Naive thymus-derived CD8-positive, alpha-beta T cell (primary cell): Measurements from ENCODE around the gene TBX18. TPM values are rescaled to one million over a fixed set of nuclear protein-coding genes. Genes with fewer than 3 reads are reported as not detected.

Experiments used
- ATAC-seq, 2 donors: fragments of 150-1000 bp; cut with Tn5 transposase in 1 of 2; sonication (Bioruptor Pico), chemical (Tn5 transposase) in 1 of 2; 1 replicate in 1 of 2; 2 replicates in 1 of 2; pipeline ENCODE4 v1.10.0; 2021; ENCODE audit warnings: mild to moderate bottlenecking in 2 of 2, moderate library complexity in 2 of 2
- POLR2A ChIA-PET: fragments of 350-600 bp; sonication (Branson Sonifier 250); formaldehyde crosslinking; loops from one replicate; lab custom pipeline; 2021; ENCODE audit warnings: antibody characterized with exemption; lab: Charles Lee
- DNase-seq, 10 donors: peaks; one replicate each; pipeline versions ENCODE4 v3.0.0 to v3.0.0-alpha.2; 2020 to 2022
- H3K27ac Mint-ChIP-seq, 10 donors: one replicate each; pipeline ENCODE4 v1.8.0; 2020 to 2022; ENCODE audit warnings: mild to moderate bottlenecking in 10 of 10, mixed read lengths in 10 of 10, moderate library complexity in 4 of 10, inconsistent platforms in 1 of 10
- H3K27me3 Mint-ChIP-seq, 5 donors: one replicate each; pipeline ENCODE4 v1.8.0; 2021 to 2022; ENCODE audit warnings: mixed read lengths in 5 of 5
- H3K36me3 Mint-ChIP-seq, 3 donors: one replicate each; pipeline ENCODE4 v1.8.0; 2020 to 2022; ENCODE audit warnings: mixed read lengths in 3 of 3, mild to moderate bottlenecking in 2 of 3, inconsistent platforms in 1 of 3
- H3K4me1 Mint-ChIP-seq, 4 donors: one replicate each; pipeline ENCODE4 v1.8.0; 2021 to 2022; ENCODE audit warnings: mixed read lengths in 4 of 4
- H3K4me3 Mint-ChIP-seq, 10 donors: one replicate each; pipeline ENCODE4 v1.8.0; 2020 to 2022; ENCODE audit warnings: mild to moderate bottlenecking in 10 of 10, mixed read lengths in 10 of 10, moderate library complexity in 6 of 10, inconsistent platforms in 1 of 10
- H3K9me3 Mint-ChIP-seq, 9 donors: one replicate each; pipeline ENCODE4 v1.8.0; 2020 to 2022; ENCODE audit warnings: mixed read lengths in 9 of 9, mild to moderate bottlenecking in 3 of 9, inconsistent platforms in 1 of 9, moderate library complexity in 1 of 9
- polyA plus RNA-seq, 3 donors: library from polyadenylated mRNA; unstranded; fragments of 300-500 nt; fragmentation: Illumina TruSeq; gene quantifications; one replicate each; pipeline ENCODE4 v1.2.3, GENCODE V29; 2021
- total RNA-seq, 8 experiments: library from RNA in 2 of 8; stranded (reverse) in 2 of 8; gene quantifications; one replicate each; pipeline ENCODE4 v1.2.3 and lab custom pipeline; 2021 to 2026

TBX18 gene
- total and polyA plus RNA-seq, 5 experiments from 2014 or later, result not detected

DNA sequence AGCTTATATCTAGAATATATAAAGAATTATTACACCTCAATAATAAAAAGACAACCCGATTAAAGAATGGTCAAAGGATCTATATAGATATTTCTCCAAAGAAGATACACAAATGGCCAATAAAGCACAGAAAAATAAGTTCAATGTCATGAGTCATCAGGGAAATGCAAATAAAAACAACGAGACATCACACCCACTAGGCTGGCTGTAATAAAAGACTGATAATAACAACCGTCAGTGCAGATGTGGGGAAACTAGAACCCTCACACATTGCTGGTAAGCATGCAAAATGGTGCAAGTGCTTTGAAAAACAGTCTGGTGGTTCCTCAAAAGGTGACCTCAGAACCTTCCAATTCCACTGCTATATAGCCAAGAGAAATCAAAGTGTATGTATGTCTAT, 33.0 kb downstream of the TBX18 start:
- no peak overlapping the region for H3K4me3 Mint-ChIP-seq
- H3K27ac Mint-ChIP-seq, result no peak overlapping the region
- H3K27me3 Mint-ChIP-seq, result peaks cover 0 to 9% (median 0%) of the 10 kb centered on the region in 5 donors
- POLR2A ChIA-PET, result no interaction called here
- no peak for ATAC-seq
- no peaks in the 10 kb centered on the region for H3K36me3 Mint-ChIP-seq
- DNase-seq, result no peak
- no peaks in the 10 kb centered on the region for H3K4me1 Mint-ChIP-seq
- no peaks in the 10 kb centered on the region for H3K9me3 Mint-ChIP-seq

DNA sequence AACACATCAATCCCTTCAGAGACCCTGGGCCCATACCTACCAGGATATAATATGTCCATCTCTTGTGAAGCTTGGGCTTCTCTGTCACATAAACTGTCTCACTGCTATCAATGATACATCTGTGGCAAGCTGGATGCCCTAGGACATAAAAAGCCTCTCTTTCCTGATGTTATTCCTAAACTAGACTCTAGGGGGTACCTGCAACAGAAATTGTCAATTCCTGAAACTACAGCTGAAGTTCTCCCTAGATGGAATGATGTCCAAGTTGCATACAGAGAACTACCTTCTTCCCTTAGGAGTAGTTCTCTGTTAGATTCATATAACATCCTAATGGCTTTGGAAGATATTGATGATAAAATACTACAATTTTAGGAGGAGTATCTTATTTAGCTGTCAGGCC, 35.8 kb downstream of the TBX18 start:
- H3K27ac Mint-ChIP-seq, result no peak overlapping the region
- ATAC-seq (no peak), DNase-seq (no peak)
- H3K4me1 Mint-ChIP-seq, result no peaks in the 10 kb centered on the region
- H3K9me3 Mint-ChIP-seq, result no peaks in the 10 kb centered on the region
- POLR2A ChIA-PET, result no interaction called here
- no peaks in the 10 kb centered on the region for H3K36me3 Mint-ChIP-seq
- no peak overlapping the region for H3K4me3 Mint-ChIP-seq
- H3K27me3 Mint-ChIP-seq, result peaks cover 0 to 9% (median 0%) of the 10 kb centered on the region in 5 donors

DNA sequence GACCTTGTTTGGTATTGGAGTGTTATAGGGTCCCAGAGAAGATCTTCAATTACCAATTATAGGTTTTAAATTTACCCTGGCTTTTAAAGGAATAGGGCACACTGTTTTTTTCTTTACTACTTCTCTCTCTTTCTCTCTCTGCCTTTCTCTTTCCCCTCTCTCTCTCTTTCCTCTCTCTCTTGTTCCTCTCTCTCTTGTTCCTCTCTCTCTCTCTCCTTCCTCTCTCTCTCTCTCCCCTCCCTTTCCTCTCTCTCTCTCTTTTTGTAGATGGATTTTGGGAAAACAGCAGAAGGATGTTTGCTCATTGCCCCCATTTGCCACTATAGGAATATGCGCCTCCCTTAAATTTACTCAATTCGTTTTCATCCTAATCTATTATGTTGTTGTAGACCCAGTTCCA, 45.2 kb downstream of the TBX18 start:
- Mint-ChIP-seq H3K4me3 (no peak overlapping the region), H3K27me3 (peaks cover 0 to 11% (median 0%) of the 10 kb centered on the region in 5 donors), H3K4me1 (no peaks in the 10 kb centered on the region), H3K27ac (no peak overlapping the region), H3K36me3 (no peaks in the 10 kb centered on the region), H3K9me3 (peaks cover 0 to 13% (median 1%) of the 10 kb centered on the region in 9 donors)
- ATAC-seq, result no peak
- POLR2A ChIA-PET, result no interaction called here
- no peak for DNase-seq

DNA sequence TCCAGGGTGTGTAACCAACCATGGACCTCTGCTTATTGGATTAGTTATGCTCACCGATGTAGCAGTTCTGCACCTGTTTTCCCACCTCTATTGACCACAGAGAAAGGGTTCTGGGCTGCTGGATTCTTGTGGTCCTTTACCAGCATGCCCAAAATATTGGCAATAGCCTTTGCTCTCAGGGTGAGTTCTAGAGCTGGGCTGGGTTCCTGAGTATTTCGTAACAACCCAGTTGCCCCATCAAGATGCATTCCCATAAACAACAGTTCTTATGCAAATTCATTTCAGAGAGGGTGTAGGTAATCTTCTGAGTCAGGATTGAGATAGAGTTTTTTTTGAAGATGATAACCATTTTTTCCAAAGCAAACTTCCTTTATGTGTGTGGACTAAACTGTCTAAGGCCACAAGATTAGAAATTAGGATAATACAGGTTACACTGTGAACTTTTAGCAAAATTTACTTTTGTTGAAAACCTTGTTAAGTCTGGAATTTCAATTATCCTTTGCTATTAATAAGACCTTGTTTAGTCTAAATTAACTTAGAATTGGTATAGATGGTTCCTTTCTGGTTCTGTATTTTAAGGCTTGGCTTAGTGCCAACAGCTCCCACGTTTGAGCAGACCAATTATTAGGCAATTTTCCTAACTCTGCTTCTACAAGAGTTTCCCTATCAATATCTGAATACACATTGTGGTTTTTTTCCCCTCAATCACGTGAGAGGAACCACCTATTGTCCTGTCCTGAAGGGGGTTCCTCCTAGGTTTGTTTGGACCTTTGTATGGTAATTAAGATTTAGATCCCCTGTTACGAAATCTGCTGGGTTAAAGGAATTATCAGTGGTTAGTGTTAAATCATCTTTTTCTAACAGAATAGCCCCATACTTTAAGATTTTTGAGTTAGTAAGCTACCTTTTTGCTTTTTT, 46.1 kb downstream of the TBX18 start:
- Mint-ChIP-seq H3K4me3 (no peak overlapping the region), H3K36me3 (no peaks in the 10 kb centered on the region)

DNA sequence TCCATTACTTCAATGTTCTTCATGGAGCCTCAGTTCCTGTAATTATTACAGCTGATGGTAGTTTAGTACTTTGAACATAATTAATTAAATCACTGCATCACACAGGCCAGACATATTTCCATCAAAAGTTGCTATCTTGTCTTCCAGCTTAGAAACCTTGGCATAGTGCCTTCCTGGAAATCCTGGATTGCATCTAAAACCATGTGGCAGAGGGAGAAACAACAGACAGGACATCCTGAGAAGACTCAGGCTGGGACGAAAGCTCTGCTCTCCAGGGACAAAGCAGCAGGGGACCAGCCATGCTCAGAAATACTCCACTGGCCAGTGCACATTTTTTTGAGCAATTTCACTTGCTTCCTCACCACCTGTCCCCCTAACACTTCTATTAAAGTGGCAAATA, 55.3 kb downstream of the TBX18 start:
- Mint-ChIP-seq H3K4me1 (no peaks in the 10 kb centered on the region), H3K36me3 (no peaks in the 10 kb centered on the region), H3K27me3 (peaks cover 0 to 10% (median 0%) of the 10 kb centered on the region in 5 donors), H3K9me3 (peaks cover 0 to 13% (median 2%) of the 10 kb centered on the region in 9 donors), H3K4me3 (no peak overlapping the region), H3K27ac (no peak overlapping the region)
- no peak for DNase-seq
- ATAC-seq, result no peak
- POLR2A ChIA-PET, result no interaction called here

More for the DNA sequence above, 46.1 kb downstream of the TBX18 start:
- Mint-ChIP-seq H3K27me3 (peaks cover 0 to 11% (median 0%) of the 10 kb centered on the region in 5 donors), H3K27ac (no peak overlapping the region), H3K4me1 (no peaks in the 10 kb centered on the region), H3K9me3 (peaks cover 0 to 13% (median 1%) of the 10 kb centered on the region in 9 donors)
- no peak for DNase-seq
- ATAC-seq, result no peak
- POLR2A ChIA-PET, result no interaction called here

DNA sequence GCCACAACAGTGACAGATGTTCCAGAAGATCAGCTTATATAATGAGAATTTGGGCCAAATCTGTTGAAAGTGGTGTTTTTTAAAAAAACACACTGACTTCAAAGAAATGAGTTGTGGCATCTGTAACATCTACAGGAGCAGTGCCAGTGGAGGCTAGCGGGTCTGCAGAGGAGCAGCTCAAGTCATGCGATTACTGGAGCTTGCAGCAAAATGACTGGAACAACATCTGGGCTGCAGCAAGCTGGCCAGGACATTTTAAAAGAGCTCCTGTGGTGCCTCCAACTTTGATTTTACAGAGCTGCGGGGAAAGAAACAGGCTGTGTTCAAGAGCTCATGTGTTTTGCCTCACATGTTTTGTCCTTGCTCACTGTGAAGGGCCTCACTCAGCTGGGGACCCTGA, 57.2 kb downstream of the TBX18 start:
- peaks cover 0 to 17% (median 5%) of the 10 kb centered on the region in 9 donors for H3K9me3 Mint-ChIP-seq
- POLR2A ChIA-PET, result no interaction called here
- no peak overlapping the region for H3K27ac Mint-ChIP-seq
- ATAC-seq (no peak), DNase-seq (no peak)
- H3K27me3 Mint-ChIP-seq, result peaks cover 0 to 3% (median 0%) of the 10 kb centered on the region in 5 donors
- no peak overlapping the region for H3K4me3 Mint-ChIP-seq
- H3K36me3 Mint-ChIP-seq, result no peaks in the 10 kb centered on the region
- no peaks in the 10 kb centered on the region for H3K4me1 Mint-ChIP-seq

DNA sequence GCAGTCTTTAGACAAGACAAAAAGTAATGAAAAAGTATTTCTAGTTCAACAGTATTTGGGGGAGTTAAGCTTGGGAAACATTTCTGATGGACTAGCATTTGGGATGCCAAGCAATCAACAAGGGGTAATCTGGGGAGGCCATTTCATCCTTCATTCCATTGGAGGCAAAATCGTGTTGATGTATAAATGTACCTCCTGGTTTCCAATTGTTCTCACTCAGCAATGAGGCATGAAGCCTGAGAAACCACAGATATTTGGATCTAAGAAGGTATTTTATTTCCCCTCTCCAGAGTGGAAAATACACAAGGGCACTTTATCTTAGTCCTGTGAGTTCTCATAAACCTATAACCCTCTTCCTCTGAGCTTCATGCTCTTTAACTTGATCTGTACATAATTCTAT, 68.2 kb downstream of the TBX18 start:
- peaks cover 0 to 4% (median 0%) of the 10 kb centered on the region in 3 donors for H3K36me3 Mint-ChIP-seq
- ATAC-seq (no peak), DNase-seq (no peak)

DNA sequence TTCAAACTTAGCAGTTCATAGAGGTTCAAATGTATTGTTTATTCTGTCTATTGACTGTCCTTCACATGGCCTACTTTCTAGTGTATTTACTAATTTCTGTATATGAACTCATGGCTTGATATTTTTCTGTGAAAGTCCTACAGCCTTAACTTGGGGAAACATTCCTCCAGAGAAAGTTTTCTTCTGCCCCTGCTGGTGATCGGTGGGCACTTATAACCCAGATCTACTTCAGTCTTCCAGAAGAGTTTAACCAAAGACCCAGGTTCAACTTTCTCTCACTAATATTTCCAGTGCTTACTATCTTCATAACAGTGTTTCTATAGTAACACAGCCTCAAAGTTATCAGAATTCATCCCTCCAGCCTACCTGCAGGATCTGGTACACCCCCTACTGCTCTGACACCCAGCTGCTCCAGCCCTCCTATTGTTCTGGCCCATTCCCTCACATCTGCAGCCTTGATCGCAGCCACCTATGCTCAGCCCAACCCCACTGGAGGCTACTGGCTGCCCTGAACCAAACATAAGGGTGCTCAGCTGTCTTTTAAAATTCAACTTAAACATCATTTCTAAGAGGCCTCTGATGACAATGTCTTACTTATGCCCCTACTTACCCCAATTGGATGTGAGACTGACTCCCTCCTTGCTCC, 72.3 kb downstream of the TBX18 start:
- H3K27me3 Mint-ChIP-seq, result peaks cover 0 to 7% (median 2%) of the 10 kb centered on the region in 5 donors
- ATAC-seq (no peak), DNase-seq (no peak)
- no peak overlapping the region for H3K27ac Mint-ChIP-seq
- H3K9me3 Mint-ChIP-seq, result peaks cover 0 to 22% (median 3%) of the 10 kb centered on the region in 9 donors
- POLR2A ChIA-PET, result no interaction called here
- no peak overlapping the region for H3K4me3 Mint-ChIP-seq
- no peaks in the 10 kb centered on the region for H3K36me3 Mint-ChIP-seq
- H3K4me1 Mint-ChIP-seq, result no peaks in the 10 kb centered on the region

More for the DNA sequence above, 68.2 kb downstream of the TBX18 start:
- Mint-ChIP-seq H3K9me3 (peaks cover 2 to 30% (median 7%) of the 10 kb centered on the region in 9 donors), H3K4me1 (no peaks in the 10 kb centered on the region), H3K27me3 (peaks cover 0 to 11% (median 4%) of the 10 kb centered on the region in 5 donors), H3K4me3 (no peak overlapping the region), H3K27ac (no peak overlapping the region)
- POLR2A ChIA-PET, result no interaction called here

DNA sequence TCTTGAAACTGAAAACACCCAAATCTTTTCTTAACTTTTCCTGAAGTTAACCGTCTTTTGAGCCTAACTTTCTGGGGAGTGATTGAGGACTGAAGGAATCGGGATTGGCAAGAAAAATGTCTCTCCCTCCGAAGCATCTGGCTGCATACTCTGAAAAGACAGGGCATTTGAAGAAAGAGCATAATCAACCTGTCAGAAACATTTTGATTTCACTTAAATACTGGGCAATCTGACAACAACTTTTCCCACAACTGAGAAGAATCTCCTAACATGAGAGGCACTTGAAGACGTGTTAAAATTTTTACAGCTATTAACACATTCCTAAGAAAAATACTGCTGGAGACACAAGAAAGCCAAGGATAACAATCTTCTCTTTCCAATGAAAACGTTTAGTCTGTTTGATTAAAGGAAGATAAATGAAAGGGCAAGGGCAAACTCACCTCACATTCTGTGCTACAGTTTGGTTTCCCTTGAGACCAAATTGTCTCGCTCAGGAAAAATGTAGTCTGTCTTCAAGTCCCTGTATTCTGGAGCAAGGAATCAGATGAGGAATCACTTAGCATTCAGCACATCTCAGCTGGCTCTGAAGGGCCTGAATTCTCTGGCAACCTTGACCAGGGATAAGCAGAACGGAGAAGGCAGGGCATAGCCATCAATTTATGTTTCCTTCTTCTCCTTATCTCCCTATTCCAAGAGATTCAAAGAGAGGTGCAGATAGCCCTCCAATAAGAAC, 76.1 kb downstream of the TBX18 start:
- H3K27ac Mint-ChIP-seq, result no peak overlapping the region
- no peaks in the 10 kb centered on the region for H3K27me3 Mint-ChIP-seq
- no peaks in the 10 kb centered on the region for H3K4me1 Mint-ChIP-seq
- peaks cover 0 to 22% (median 0%) of the 10 kb centered on the region in 9 donors for H3K9me3 Mint-ChIP-seq
- DNase-seq (no peak), ATAC-seq (no peak)
- H3K36me3 Mint-ChIP-seq, result no peaks in the 10 kb centered on the region
- POLR2A ChIA-PET, result no interaction called here
- no peak overlapping the region for H3K4me3 Mint-ChIP-seq

DNA sequence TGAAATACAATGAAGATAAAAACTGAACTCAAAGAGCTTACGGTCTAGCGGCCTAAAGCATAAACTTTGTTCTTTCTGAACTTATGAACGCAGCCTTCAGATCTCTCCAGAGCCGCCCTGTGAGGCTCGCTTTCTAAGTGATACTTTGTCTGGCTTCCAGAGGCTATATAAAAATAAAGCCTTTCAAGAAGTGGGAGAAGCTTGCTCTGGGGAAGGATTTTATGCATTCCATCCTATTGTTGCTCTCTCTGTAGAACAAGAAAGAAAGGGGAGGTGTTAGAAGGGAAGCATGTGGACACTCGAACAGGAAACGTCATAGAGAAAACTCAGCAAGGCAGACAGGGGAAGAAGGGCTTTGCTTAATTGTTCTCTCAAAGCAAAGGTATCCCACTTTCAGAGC, 77.0 kb downstream of the TBX18 start:
- H3K36me3 Mint-ChIP-seq, result no peaks in the 10 kb centered on the region
- no peaks in the 10 kb centered on the region for H3K4me1 Mint-ChIP-seq
- DNase-seq (no peak), ATAC-seq (no peak)
- peaks cover 0 to 13% (median 0%) of the 10 kb centered on the region in 9 donors for H3K9me3 Mint-ChIP-seq
- POLR2A ChIA-PET, result no interaction called here
- H3K27me3 Mint-ChIP-seq, result no peaks in the 10 kb centered on the region
- no peak overlapping the region for H3K27ac Mint-ChIP-seq
- no peak overlapping the region for H3K4me3 Mint-ChIP-seq

DNA sequence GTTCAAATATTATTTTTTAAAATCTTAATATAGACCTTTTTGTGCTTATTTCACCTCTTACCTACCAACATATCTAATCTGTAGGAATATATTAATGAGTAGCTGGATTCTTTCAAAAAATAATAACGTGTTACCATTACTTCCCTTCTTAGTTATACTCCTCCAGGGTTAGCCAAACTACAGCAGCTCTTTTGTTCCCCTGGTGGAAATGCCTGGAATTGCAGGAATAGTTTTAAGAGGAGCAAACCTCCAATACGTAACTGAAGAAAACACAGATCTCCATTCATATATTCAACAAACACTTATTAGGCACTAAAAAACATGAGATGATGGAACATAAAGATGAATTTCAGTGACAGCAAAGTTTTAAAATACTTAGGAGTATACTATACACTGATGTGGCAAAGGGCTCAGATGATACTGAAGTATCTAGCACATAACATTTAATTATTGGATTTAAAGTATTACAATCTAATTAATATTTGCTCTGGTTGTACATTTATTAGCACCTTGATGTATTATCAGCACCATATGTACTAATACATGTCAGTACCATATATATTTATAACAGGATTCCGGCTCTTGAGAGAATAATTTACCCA, 78.3 kb downstream of the TBX18 start:
- Mint-ChIP-seq H3K36me3 (no peaks in the 10 kb centered on the region), H3K27me3 (no peaks in the 10 kb centered on the region), H3K4me3 (no peak overlapping the region), H3K9me3 (peaks cover 0 to 2% (median 0%) of the 10 kb centered on the region in 9 donors), H3K27ac (no peak overlapping the region), H3K4me1 (no peaks in the 10 kb centered on the region)
- ATAC-seq (no peak), DNase-seq (no peak)
- POLR2A ChIA-PET, result no interaction called here

DNA sequence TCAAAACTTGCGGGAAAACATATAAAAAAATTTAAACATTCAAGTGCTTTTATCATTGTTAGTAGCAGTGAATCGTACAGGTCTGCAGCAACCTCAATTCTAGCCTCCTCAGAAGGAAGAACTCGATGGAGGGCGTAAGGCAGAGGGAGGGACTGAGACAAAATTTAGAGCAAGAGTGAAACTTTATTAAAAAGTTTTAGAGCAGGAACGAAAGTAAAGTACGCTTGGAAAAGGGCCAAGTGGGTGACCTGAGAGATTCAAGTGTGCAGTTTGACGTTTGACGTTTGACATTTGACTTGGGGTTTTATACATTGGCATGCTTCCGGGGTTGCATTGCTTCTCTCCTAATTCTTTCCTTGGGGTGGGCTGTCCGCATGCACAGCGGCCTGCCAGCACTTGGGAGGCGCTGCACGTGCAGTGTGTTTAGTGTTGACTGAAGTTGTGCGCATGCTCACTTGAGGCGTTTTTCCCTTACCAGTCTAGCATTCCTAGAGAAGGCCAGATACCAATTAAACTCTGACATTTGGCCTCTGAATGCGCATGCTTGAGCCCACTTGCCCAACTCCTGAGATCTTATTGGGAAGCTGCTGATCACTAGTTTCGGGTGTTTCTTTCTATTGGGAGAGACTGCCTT, 82.6 kb downstream of the TBX18 start:
- Mint-ChIP-seq H3K27me3 (no peaks in the 10 kb centered on the region), H3K9me3 (peaks cover 0 to 8% (median 2%) of the 10 kb centered on the region in 9 donors), H3K27ac (no peak overlapping the region), H3K4me3 (no peak overlapping the region), H3K36me3 (no peaks in the 10 kb centered on the region), H3K4me1 (no peaks in the 10 kb centered on the region)
- POLR2A ChIA-PET, result no interaction called here
- DNase-seq (no peak), ATAC-seq (no peak)
